HCT116 (cell line): ENCODE measurements around the gene RBM39. TPM values are rescaled to one million over a fixed set of nuclear protein-coding genes. Genes with fewer than 3 reads are reported as not detected.

Experiments
- ATAC-seq: fragments of 200-7000 bp; cut with Tn5 transposase; 2 replicates; pipeline ENCODE4 v1.9.1; 2020; ENCODE audit warnings: mild to moderate bottlenecking, moderate library complexity
- BruUV-seq: library from RNA; stranded (reverse); fragments of 400-500 nt; replicated peaks from 2 replicates; lab custom pipeline; 2021; lab: Mats Ljungman, UMichigan
- CTCF ChIA-PET: fragments of 300-600 bp; sonication (Branson Sonifier 250); formaldehyde crosslinking; loops from one replicate; lab custom pipeline; 2021; ENCODE audit warnings: antibody characterized with exemption; lab: Charles Lee
- POLR2A ChIA-PET: fragments of 300-600, 350-600 bp; sonication (Branson Sonifier 250); formaldehyde crosslinking; loops from one replicate; lab custom pipeline; 2021; ENCODE audit warnings: antibody characterized with exemption; lab: Charles Lee
- RAD21 ChIA-PET, 2 experiments: fragments of 300-600 bp; sonication (Branson Sonifier 250); formaldehyde crosslinking; loops; one replicate each; lab custom pipeline; 2023; ENCODE audit warnings: low total read pairs in 2 of 2; ENCODE audit not compliant: uncharacterized antibody in 2 of 2, unreplicated experiment in 2 of 2, low non-redundant PET in 1 of 2; lab: Charles Lee
- DNase-seq: peaks from one replicate; pipeline ENCODE4 v3.0.0-alpha.2; 2010; ENCODE audit warnings: low read depth, low spot score
- H2AFZ ChIP-seq: fragments of 200-600 bp; shearing (Covaris generic), sonication (generic); 2 replicates; pipeline ENCODE4 v1.6.1; 2017; ENCODE audit warnings: low read depth, mixed run types, mixed read lengths, antibody characterized with exemption, low read length; ENCODE audit not compliant: poor library complexity, severe bottlenecking
- H3K27ac ChIP-seq: 2 replicates; pipeline ENCODE4 v1.5.1; 2012; ENCODE audit warnings: low read depth, low read length
- H3K27me3 ChIP-seq: fragments of 200-600 bp; sonication (generic); 2 replicates; pipeline ENCODE4 v1.6.1; 2016; ENCODE audit warnings: mixed run types, low read length, mixed read lengths; ENCODE audit not compliant: insufficient read depth
- H3K36me3 ChIP-seq, 2 experiments: fragments of 200-500 bp in 1 of 2; fragments of 200-600 bp in 1 of 2; sonication (Bioruptor generic) in 1 of 2; sonication (generic) in 1 of 2; 2 replicates each; pipeline versions ENCODE4 v1.5.1 to v1.6.1; 2014 to 2016; ENCODE audit warnings: low read length in 2 of 2, inconsistent platforms in 1 of 2, mixed read lengths in 1 of 2, mixed run types in 1 of 2; ENCODE audit not compliant: insufficient read depth in 2 of 2, control insufficient read depth in 1 of 2
- H3K4me1 ChIP-seq, 2 experiments: fragments of 200-600 bp in 1 of 2; sonication (generic) in 1 of 2; 2 replicates each; pipeline versions ENCODE4 v1.5.1 to v1.6.1; 2012 to 2017; ENCODE audit warnings: low read length in 2 of 2, inconsistent platforms in 1 of 2, mild to moderate bottlenecking in 1 of 2, mixed read lengths in 1 of 2, mixed run types in 1 of 2, moderate library complexity in 1 of 2; ENCODE audit not compliant: insufficient read depth in 2 of 2, control insufficient read depth in 1 of 2
- H3K4me2 ChIP-seq: fragments of 200-600 bp; sonication (generic); 2 replicates; pipeline ENCODE4 v1.6.1; 2017; ENCODE audit warnings: mixed run types, low read length, mixed read lengths
- H3K4me3 ChIP-seq, 2 experiments: fragments of 200-600 bp in 1 of 2; sonication (generic) in 1 of 2; replicated peaks in 1 of 2; 2 replicates each; pipeline ENCODE4 v1.5.1; 2011 to 2016; ENCODE audit warnings: low read length in 2 of 2, control low read depth in 1 of 2, low read depth in 1 of 2, mild to moderate bottlenecking in 1 of 2, mixed read lengths in 1 of 2, mixed run types in 1 of 2
- H3K79me2 ChIP-seq: fragments of 200-600 bp; sonication (generic); 2 replicates; pipeline ENCODE4 v1.6.1; 2017; ENCODE audit warnings: mild to moderate bottlenecking, mixed run types, low read length, moderate library complexity, mixed read lengths; ENCODE audit not compliant: insufficient read depth
- H3K9ac ChIP-seq: fragments of 200-600 bp; sonication (generic); 2 replicates; pipeline ENCODE4 v1.6.1; 2016; ENCODE audit warnings: low read length, mixed read lengths
- H3K9me2 ChIP-seq: fragments of 200-600 bp; sonication (generic), shearing (Covaris generic); 2 replicates; pipeline ENCODE4 v1.6.1; 2017; ENCODE audit warnings: mixed run types, mild to moderate bottlenecking, moderate library complexity; ENCODE audit not compliant: insufficient read depth
- H3K9me3 ChIP-seq, 2 experiments: fragments of 200-500 bp in 1 of 2; fragments of 200-600 bp in 1 of 2; sonication (Bioruptor generic) in 1 of 2; sonication (generic) in 1 of 2; 2 replicates each; pipeline ENCODE4 v1.6.1; 2014 to 2017; ENCODE audit warnings: low read length in 2 of 2, mixed read lengths in 2 of 2, inconsistent platforms in 1 of 2, low read depth in 1 of 2, mild to moderate bottlenecking in 1 of 2, mixed run types in 1 of 2, moderate library complexity in 1 of 2; ENCODE audit not compliant: control insufficient read depth in 1 of 2, insufficient read depth in 1 of 2
- H4K20me1 ChIP-seq: fragments of 200-600 bp; sonication (generic), shearing (Covaris generic); 2 replicates; pipeline ENCODE4 v1.6.1; 2017; ENCODE audit warnings: mixed run types, mild to moderate bottlenecking, moderate library complexity; ENCODE audit not compliant: insufficient read depth
- CBX3 ChIP-seq: IDR thresholded peaks from 2 replicates; pipeline ENCODE4 v1.6.1; 2012; ENCODE audit warnings: low read depth
- CEBPB ChIP-seq: IDR thresholded peaks from 2 replicates; pipeline ENCODE4 v1.6.1; 2012; ENCODE audit warnings: low read depth
- EGR1 ChIP-seq: IDR thresholded peaks from 2 replicates; pipeline ENCODE4 v1.6.1; 2012; ENCODE audit warnings: low read depth
- ELF1 ChIP-seq: IDR thresholded peaks from 2 replicates; pipeline ENCODE4 v1.6.1; 2012; ENCODE audit warnings: low read depth, borderline replicate concordance
- EZH2 ChIP-seq: fragments of 200-600 bp; sonication (generic); IDR thresholded peaks from 2 replicates; pipeline ENCODE4 v1.6.1; 2017; ENCODE audit warnings: antibody characterized with exemption, mixed run types
- EZH2phosphoT487 ChIP-seq: fragments of 200-600 bp; IDR thresholded peaks from 2 replicates; pipeline ENCODE4 v1.6.1; 2018; ENCODE audit warnings: antibody characterized with exemption, borderline replicate concordance
- FOSL1 ChIP-seq: IDR thresholded peaks from 2 replicates; pipeline ENCODE4 v1.6.1; 2012; ENCODE audit warnings: low read depth
- JUND ChIP-seq: IDR thresholded peaks from 2 replicates; pipeline ENCODE4 v1.6.1; 2012
- MAX ChIP-seq: IDR thresholded peaks from 2 replicates; pipeline ENCODE4 v1.6.1; 2012
- POLR2A ChIP-seq: IDR thresholded peaks from 2 replicates; pipeline ENCODE4 v1.7.0; 2011; ENCODE audit warnings: borderline replicate concordance; ENCODE audit not compliant: insufficient read depth, insufficient read length; ENCODE audit errors: extremely low read depth
- POLR2AphosphoS5 ChIP-seq: IDR thresholded peaks from 2 replicates; pipeline ENCODE4 v1.6.1; 2011; ENCODE audit warnings: mild to moderate bottlenecking, low read depth, low read length, moderate library complexity
- RAD21 ChIP-seq: IDR thresholded peaks from 2 replicates; pipeline ENCODE4 v1.6.1; 2012; ENCODE audit warnings: low read depth, mild to moderate bottlenecking
- SIN3A ChIP-seq: IDR thresholded peaks from 2 replicates; pipeline ENCODE4 v1.6.1; 2012; ENCODE audit warnings: low read depth
- SP1 ChIP-seq: IDR thresholded peaks from 2 replicates; pipeline ENCODE4 v1.6.1; 2012; ENCODE audit warnings: low read depth
- SRF ChIP-seq: IDR thresholded peaks from 2 replicates; pipeline ENCODE4 v1.6.1; 2012; ENCODE audit warnings: low read depth
- YY1 ChIP-seq: IDR thresholded peaks from 2 replicates; pipeline ENCODE4 v1.6.1; 2011; ENCODE audit warnings: low read length, low read depth, moderate library complexity, mild to moderate bottlenecking; ENCODE audit not compliant: insufficient replicate concordance; ENCODE audit errors: extremely low read depth
- ZBTB33 ChIP-seq: IDR thresholded peaks from 2 replicates; pipeline ENCODE4 v1.6.1; 2011; ENCODE audit warnings: mild to moderate bottlenecking, low read length, moderate library complexity; ENCODE audit not compliant: insufficient replicate concordance; ENCODE audit errors: extremely low read depth
- ZNF274 ChIP-seq: fragments of 200-500 bp; sonication (Bioruptor generic); IDR thresholded peaks from 2 replicates; pipeline ENCODE4 v1.6.1; 2014; ENCODE audit warnings: mild to moderate bottlenecking, low read depth, low read length, inconsistent platforms
- intact Hi-C: fragments of 100-400 bp; cut with micrococcal nuclease; formaldehyde crosslinking; loops from 2 replicates; pipeline ENCODE4 v1.10.0; 2022
- total RNA-seq: library from RNA; stranded (reverse); gene quantifications from one replicate; pipeline ENCODE4 v1.2.1, GENCODE V29; 2021; ENCODE audit not compliant: unreplicated experiment
- TF ChIP-seq, protein P1 (sequence below): IDR thresholded peaks from 2 replicates; pipeline ENCODE4 v1.6.1; 2012; ENCODE audit warnings: low read depth
- TF ChIP-seq, protein P2 (sequence below): IDR thresholded peaks from 2 replicates; pipeline ENCODE4 v1.6.1; 2012

RBM39 gene
- total RNA-seq, 1 experiment from 2014 or later, result 234 TPM

DNA sequence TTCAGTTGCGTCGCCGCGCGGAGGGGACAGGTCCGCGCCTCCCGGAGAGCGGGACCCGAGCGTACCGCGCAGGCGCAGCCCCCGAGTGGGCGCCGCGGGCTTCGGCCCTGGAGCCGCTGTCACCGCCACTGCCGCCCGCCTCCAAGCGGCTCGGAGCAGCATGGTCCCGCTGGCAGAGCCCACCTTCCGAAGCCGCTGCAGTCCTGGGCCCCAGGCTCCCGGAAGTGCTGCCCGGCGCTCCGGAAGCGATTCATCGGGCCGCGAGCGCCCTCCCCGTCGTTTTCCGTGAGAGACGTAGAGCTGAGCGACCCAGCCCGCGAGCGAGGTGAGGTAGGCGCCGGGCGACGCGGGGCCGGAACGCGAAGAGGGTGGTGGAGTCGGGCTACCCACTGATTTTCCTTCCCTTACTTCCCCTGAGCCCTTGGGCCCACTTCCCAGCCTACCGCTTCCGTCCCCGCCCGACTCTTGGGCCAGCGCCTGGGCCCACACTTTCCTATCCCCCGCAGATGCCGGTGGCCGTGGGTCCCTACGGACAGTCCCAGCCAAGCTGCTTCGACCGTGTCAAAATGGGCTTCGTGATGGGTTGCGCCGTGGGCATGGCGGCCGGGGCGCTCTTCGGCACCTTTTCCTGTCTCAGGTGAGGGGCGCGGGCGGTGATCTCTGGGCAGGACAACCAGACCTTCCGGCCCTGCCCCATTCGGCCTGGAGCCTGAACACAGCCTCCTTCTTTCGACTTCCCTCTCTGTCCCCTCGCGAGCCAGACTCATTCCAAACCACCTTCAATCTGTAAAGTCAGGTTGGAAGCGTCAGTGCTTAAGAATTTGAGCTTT lies 42.7 kb downstream of the RBM39 start, which contains the start of the genes NFS1 and ROMO1:
Gene NFS1 (minus strand): TSS at position 226 of the 830 bp plus-strand sequence. CDS start 64 bp downstream, at position 162.
Gene ROMO1 (plus strand): TSS at position 279 of the 830 bp plus-strand sequence. CDS start 228 bp downstream, at position 507.
- peaks cover 5% of the 10 kb centered on the region; the same call in 1 of the 2 replicates for H4K20me1 ChIP-seq
- DNase-seq (peak; percentile 56), ATAC-seq (peak; percentile 90)
- CTCF ChIA-PET, result interaction anchor here (0.6 kb wide), 1 partner anchor 80 kb away, joined by 4 read pairs; no protein-coding TSS in a partner anchor
- H3K27me3 ChIP-seq, result no peaks in the 10 kb centered on the region
- H3K4me1 ChIP-seq, result peaks cover 10 to 26% of the 10 kb centered on the region in 2 experiments
- RAD21 ChIA-PET, result interaction anchor here (0.6 kb wide), 2 partner anchors 40 to 190 kb away, joined by 3 to 4 read pairs; no protein-coding TSS in a partner anchor
- peak within 1 kb of the TSS; percentile 60 for H2AFZ ChIP-seq
- peaks cover 50% of the 10 kb centered on the region for H3K79me2 ChIP-seq
- no peaks in the 10 kb centered on the region for H3K9me2 ChIP-seq
- intact Hi-C loops, result no loop called here
- peak within 1 kb of the TSS; percentile 95 for H3K4me3 ChIP-seq
- H3K4me2 ChIP-seq, result peak within 1 kb of the TSS; percentile 94
- H3K9me3 ChIP-seq, result no peaks in the 10 kb centered on the region
- H3K27ac ChIP-seq, result peak within 1 kb of the TSS; percentile 83
- BruUV-seq, result TSS peak; percentile 82
- POLR2A ChIA-PET, result interaction anchor here (1.4 kb wide), 1 partner anchor 43 kb away, joined by 4 read pairs; the partner anchor contains the start of gene RBM39
- peak within 1 kb of the TSS; percentile 93 for H3K9ac ChIP-seq
- H3K36me3 ChIP-seq, result peaks cover 20% of the 10 kb centered on the region in 2 experiments; a peak in 2 of 4 replicates
- peak; percentile 67 for TF ChIP-seq POLR2A
- peak; percentile 50 for TF ChIP-seq ELF1
- no peak for TF ChIP-seq ZNF274
- TF ChIP-seq POLR2AphosphoS5, result peak; percentile 85
- TF ChIP-seq FOSL1, result no peak
- 0 out of 2 replicates have a peak, but pooled peaks have one; percentile 46 for TF ChIP-seq SRF
- peak; percentile 85 for TF ChIP-seq SIN3A
- TF ChIP-seq YY1, result peak; percentile 46
- no peak for TF ChIP-seq ZBTB33
- TF ChIP-seq, protein P1, sequence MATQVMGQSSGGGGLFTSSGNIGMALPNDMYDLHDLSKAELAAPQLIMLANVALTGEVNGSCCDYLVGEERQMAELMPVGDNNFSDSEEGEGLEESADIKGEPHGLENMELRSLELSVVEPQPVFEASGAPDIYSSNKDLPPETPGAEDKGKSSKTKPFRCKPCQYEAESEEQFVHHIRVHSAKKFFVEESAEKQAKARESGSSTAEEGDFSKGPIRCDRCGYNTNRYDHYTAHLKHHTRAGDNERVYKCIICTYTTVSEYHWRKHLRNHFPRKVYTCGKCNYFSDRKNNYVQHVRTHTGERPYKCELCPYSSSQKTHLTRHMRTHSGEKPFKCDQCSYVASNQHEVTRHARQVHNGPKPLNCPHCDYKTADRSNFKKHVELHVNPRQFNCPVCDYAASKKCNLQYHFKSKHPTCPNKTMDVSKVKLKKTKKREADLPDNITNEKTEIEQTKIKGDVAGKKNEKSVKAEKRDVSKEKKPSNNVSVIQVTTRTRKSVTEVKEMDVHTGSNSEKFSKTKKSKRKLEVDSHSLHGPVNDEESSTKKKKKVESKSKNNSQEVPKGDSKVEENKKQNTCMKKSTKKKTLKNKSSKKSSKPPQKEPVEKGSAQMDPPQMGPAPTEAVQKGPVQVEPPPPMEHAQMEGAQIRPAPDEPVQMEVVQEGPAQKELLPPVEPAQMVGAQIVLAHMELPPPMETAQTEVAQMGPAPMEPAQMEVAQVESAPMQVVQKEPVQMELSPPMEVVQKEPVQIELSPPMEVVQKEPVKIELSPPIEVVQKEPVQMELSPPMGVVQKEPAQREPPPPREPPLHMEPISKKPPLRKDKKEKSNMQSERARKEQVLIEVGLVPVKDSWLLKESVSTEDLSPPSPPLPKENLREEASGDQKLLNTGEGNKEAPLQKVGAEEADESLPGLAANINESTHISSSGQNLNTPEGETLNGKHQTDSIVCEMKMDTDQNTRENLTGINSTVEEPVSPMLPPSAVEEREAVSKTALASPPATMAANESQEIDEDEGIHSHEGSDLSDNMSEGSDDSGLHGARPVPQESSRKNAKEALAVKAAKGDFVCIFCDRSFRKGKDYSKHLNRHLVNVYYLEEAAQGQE, result no peak
- TF ChIP-seq SP1, result no peak; the same call in 1 of the 2 replicates
- no peak for TF ChIP-seq EZH2
- peak; percentile 80 for TF ChIP-seq MAX
- no peak for TF ChIP-seq EZH2phosphoT487
- TF ChIP-seq, protein P2, sequence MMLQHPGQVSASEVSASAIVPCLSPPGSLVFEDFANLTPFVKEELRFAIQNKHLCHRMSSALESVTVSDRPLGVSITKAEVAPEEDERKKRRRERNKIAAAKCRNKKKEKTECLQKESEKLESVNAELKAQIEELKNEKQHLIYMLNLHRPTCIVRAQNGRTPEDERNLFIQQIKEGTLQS, result no peak
- peak; percentile 40; the same call in 1 of the 2 replicates for TF ChIP-seq EGR1
- no peak for TF ChIP-seq JUND
- TF ChIP-seq CEBPB, result no peak
- TF ChIP-seq CBX3, result no peak
- TF ChIP-seq RAD21, result no peak
